H9 (cell line): Measurements from ENCODE around the gene SYNGAP1. TPM values are rescaled to one million over a fixed set of nuclear protein-coding genes. Genes with fewer than 3 reads are reported as not detected.

ENCODE experiments used
- DNase-seq: peaks from one replicate; pipeline ENCODE4 v3.0.0-alpha.2; 2017
- H2AFZ ChIP-seq: one replicate; pipeline ENCODE4 v1.6.1; 2013; ENCODE audit warnings: mild to moderate bottlenecking, low read length, control low read depth, moderate library complexity
- H2AK5ac ChIP-seq: 2 replicates; pipeline ENCODE4 v1.6.1; 2013; ENCODE audit warnings: low read length, control low read depth, mixed read lengths; ENCODE audit not compliant: insufficient read length
- H2BK120ac ChIP-seq: one replicate; pipeline ENCODE4 v1.6.1; 2013; ENCODE audit warnings: low read depth, mild to moderate bottlenecking, low read length, control low read depth, inconsistent platforms; ENCODE audit not compliant: poor library complexity, severe bottlenecking
- H2BK12ac ChIP-seq: 2 replicates; pipeline ENCODE4 v1.6.1; 2013; ENCODE audit warnings: low read length, control low read depth, mixed read lengths, low read depth; ENCODE audit not compliant: insufficient read length
- H2BK15ac ChIP-seq: 2 replicates; pipeline ENCODE4 v1.6.1; 2013; ENCODE audit warnings: low read depth, low read length, control low read depth
- H2BK20ac ChIP-seq: one replicate; pipeline ENCODE4 v1.6.1; 2013; ENCODE audit warnings: low read depth, mild to moderate bottlenecking, low read length, control low read depth, inconsistent platforms; ENCODE audit not compliant: poor library complexity, severe bottlenecking
- H2BK5ac ChIP-seq: 2 replicates; pipeline ENCODE4 v1.6.1; 2013; ENCODE audit warnings: low read length, control low read depth, mixed read lengths; ENCODE audit not compliant: insufficient read length
- H3K14ac ChIP-seq: 2 replicates; pipeline ENCODE4 v1.6.1; 2013; ENCODE audit warnings: low read length, control low read depth; ENCODE audit not compliant: insufficient read depth
- H3K18ac ChIP-seq: 2 replicates; pipeline ENCODE4 v1.6.1; 2013; ENCODE audit warnings: low read depth, mild to moderate bottlenecking, mixed read lengths, low read length, control low read depth; ENCODE audit not compliant: insufficient read length
- H3K23ac ChIP-seq: 2 replicates; pipeline ENCODE4 v1.6.1; 2013; ENCODE audit warnings: low read length, control low read depth, mixed read lengths, low read depth; ENCODE audit not compliant: insufficient read length
- H3K23me2 ChIP-seq: 2 replicates; pipeline ENCODE4 v1.6.1; 2013; ENCODE audit warnings: low read depth, mild to moderate bottlenecking, mixed read lengths, low read length, control low read depth; ENCODE audit not compliant: insufficient read length, poor library complexity, severe bottlenecking
- H3K27ac ChIP-seq: 2 replicates; pipeline ENCODE4 v1.5.1; 2013; ENCODE audit warnings: low read length, control low read depth, mixed read lengths, low read depth; ENCODE audit not compliant: insufficient read length
- H3K27me3 ChIP-seq: 2 replicates; pipeline ENCODE4 v1.6.1; 2013; ENCODE audit warnings: low read length, control low read depth, inconsistent platforms; ENCODE audit not compliant: insufficient read depth
- H3K4ac ChIP-seq: 2 replicates; pipeline ENCODE4 v1.6.1; 2013; ENCODE audit warnings: low read depth, mild to moderate bottlenecking, control low read depth, inconsistent platforms, low read length, moderate library complexity
- H3K4me1 ChIP-seq: 2 replicates; pipeline ENCODE4 v1.6.1; 2013; ENCODE audit warnings: low read length, control low read depth, inconsistent platforms; ENCODE audit not compliant: insufficient read depth
- H3K4me2 ChIP-seq: 2 replicates; pipeline ENCODE4 v1.6.1; 2013; ENCODE audit warnings: low read length, control low read depth, mixed read lengths; ENCODE audit not compliant: insufficient read length, insufficient read depth
- H3K56ac ChIP-seq: 2 replicates; pipeline ENCODE4 v1.6.1; 2013; ENCODE audit warnings: low read depth, mild to moderate bottlenecking, mixed read lengths, low read length, control low read depth; ENCODE audit not compliant: insufficient read length
- H3K79me1 ChIP-seq: 2 replicates; pipeline ENCODE4 v1.6.1; 2013; ENCODE audit warnings: low read depth, mild to moderate bottlenecking, moderate library complexity, low read length, control low read depth, inconsistent platforms; ENCODE audit not compliant: insufficient read depth, poor library complexity, severe bottlenecking
- H3K79me2 ChIP-seq: 2 replicates; pipeline ENCODE4 v1.6.1; 2013; ENCODE audit warnings: low read length, control low read depth, inconsistent platforms; ENCODE audit not compliant: insufficient read depth
- H3K9ac ChIP-seq: 2 replicates; pipeline ENCODE4 v1.6.1; 2013; ENCODE audit warnings: low read length, control low read depth, mixed read lengths; ENCODE audit not compliant: insufficient read length; ENCODE audit errors: extremely low read depth
- H3K9me3 ChIP-seq: one replicate; pipeline ENCODE4 v1.6.1; 2013; ENCODE audit warnings: low read depth, low read length, inconsistent platforms; ENCODE audit not compliant: control insufficient read depth
- H3T11ph ChIP-seq: one replicate; pipeline ENCODE4 v1.6.1; 2013; ENCODE audit warnings: mild to moderate bottlenecking, low read length, control low read depth, inconsistent platforms
- H4K20me1 ChIP-seq: one replicate; pipeline ENCODE4 v1.6.1; 2013; ENCODE audit not compliant: control insufficient read depth, insufficient read length, insufficient read depth
- H4K5ac ChIP-seq: 2 replicates; pipeline ENCODE4 v1.6.1; 2013; ENCODE audit warnings: low read depth, mild to moderate bottlenecking, mixed read lengths, low read length, control low read depth; ENCODE audit not compliant: insufficient read length
- H4K8ac ChIP-seq: replicated peaks from 2 replicates; pipeline ENCODE4 v1.6.1; 2013; ENCODE audit warnings: low read length, control low read depth, mixed read lengths, low read depth; ENCODE audit not compliant: insufficient read length
- H4K91ac ChIP-seq: 2 replicates; pipeline ENCODE4 v1.6.1; 2013; ENCODE audit warnings: low read depth, mild to moderate bottlenecking, moderate library complexity, mixed read lengths, low read length, control low read depth; ENCODE audit not compliant: insufficient read length
- H3K27ac Mint-ChIP-seq, 3 experiments: 2 replicates in 2 of 3; 3 replicates in 1 of 3; pipeline ENCODE4 v1.8.0; 2020 to 2021; ENCODE audit warnings: mixed read lengths in 3 of 3, mild to moderate bottlenecking in 1 of 3, moderate library complexity in 1 of 3
- H3K27me3 Mint-ChIP-seq: 2 replicates; pipeline ENCODE4 v1.8.0; 2021; ENCODE audit warnings: low read depth, mild to moderate bottlenecking, moderate library complexity, mixed read lengths
- H3K36me3 Mint-ChIP-seq, 3 experiments: 2 replicates in 2 of 3; 3 replicates in 1 of 3; pipeline ENCODE4 v1.8.0; 2020 to 2021; ENCODE audit warnings: low read depth in 3 of 3, mixed read lengths in 3 of 3; ENCODE audit not compliant: insufficient read depth in 1 of 3
- H3K4me1 Mint-ChIP-seq, 2 experiments: 2 replicates each; pipeline ENCODE4 v1.8.0; 2020; ENCODE audit warnings: mixed read lengths in 2 of 2
- H3K4me3 Mint-ChIP-seq, 2 experiments: 2 replicates in 1 of 2; 3 replicates in 1 of 2; pipeline ENCODE4 v1.8.0; 2020 to 2021; ENCODE audit warnings: mild to moderate bottlenecking in 2 of 2, mixed read lengths in 2 of 2, moderate library complexity in 1 of 2
- H3K9me3 Mint-ChIP-seq, 2 experiments: 2 replicates in 1 of 2; 3 replicates in 1 of 2; pipeline ENCODE4 v1.8.0; 2020; ENCODE audit warnings: mild to moderate bottlenecking in 2 of 2, mixed read lengths in 2 of 2, moderate library complexity in 1 of 2
- CTCF ChIP-seq: fragments of 200-600 bp; sonication (generic); conservative IDR thresholded peaks from 3 replicates; pipeline ENCODE4 v1.8.0; 2021; ENCODE audit warnings: antibody characterized with exemption, mild to moderate bottlenecking
- WGBS: extraction: QIAGEN DNeasy Blood & Tissue Kit; methylation state at CpG from one replicate; pipeline ENCODE4 v1.1.7; 2013; ENCODE audit warnings: missing lambda C conversion rate, low lambda C conversion rate, mixed read lengths; ENCODE audit not compliant: insufficient read length; ENCODE audit errors: extremely low coverage; 5-methylcytosine and 5-hydroxymethylcytosine counted together
- total RNA-seq: library from RNA; stranded (reverse); gene quantifications from 2 replicates; pipeline ENCODE4 v1.2.1, GENCODE V29; 2021

The SYNGAP1 gene
- total RNA-seq, 1 experiment from 2014 or later, result 121 TPM

GRCh38 chr6:33417903-33418689 lies 1.8 kb upstream of the SYNGAP1 start, which contains the start of gene CUTA:
CUTA (minus strand) TSS chr6:33418107; CDS start chr6:33418000, 107 bp downstream.
- Histone ChIP-seq H4K91ac (no peak within 1 kb of the TSS), H3K4me2 (peak within 1 kb of the TSS; percentile 96), H2BK15ac (no peak within 1 kb of the TSS), H2AK5ac (no peak within 1 kb of the TSS), H3T11ph (peak within 1 kb of the TSS; percentile 68), H4K8ac (no peak within 1 kb of the TSS), H4K5ac (peak within 1 kb of the TSS; percentile 7), H3K18ac (peak within 1 kb of the TSS; percentile 50), H3K27me3 (no peaks in the 10 kb centered on the region), H3K4ac (peak within 1 kb of the TSS; percentile 6; the same call in 1 of the 2 replicates), H2BK12ac (peak within 1 kb of the TSS; percentile 3), H3K27ac (peak within 1 kb of the TSS; percentile 84), H3K23ac (no peak within 1 kb of the TSS), H3K79me1 (no peaks in the 10 kb centered on the region), H2BK120ac (no peak within 1 kb of the TSS), H3K9me3 (no peaks in the 10 kb centered on the region), H2AFZ (no peak within 1 kb of the TSS), H3K56ac (no peak within 1 kb of the TSS), H2BK20ac (no peak within 1 kb of the TSS), H3K79me2 (peaks cover 10% of the 10 kb centered on the region; the same call in 1 of the 2 replicates), H3K23me2 (peaks cover 21% of the 10 kb centered on the region), H2BK5ac (peak within 1 kb of the TSS; percentile 25), H3K4me1 (peaks cover 3% of the 10 kb centered on the region; the same call in 1 of the 2 replicates), H4K20me1 (no peaks in the 10 kb centered on the region), H3K9ac (peak within 1 kb of the TSS; percentile 81), H3K14ac (peak within 1 kb of the TSS; percentile 39)
- H3K4me3 Mint-ChIP-seq, result peak within 1 kb of the TSS; percentile 97 to 98
- TF ChIP-seq CTCF, result peak; percentile 72
- H3K9me3 Mint-ChIP-seq, result no peaks in the 10 kb centered on the region
- peak within 1 kb of the TSS; percentile 98 to 100 (median 98) for H3K27ac Mint-ChIP-seq
- peaks cover 30 to 54% (median 50%) of the 10 kb centered on the region in 3 experiments for H3K36me3 Mint-ChIP-seq
- H3K4me1 Mint-ChIP-seq, result peaks cover 53 to 69% of the 10 kb centered on the region in 2 experiments
- no CpG with 5 or more reads among the region's 51 CpGs for WGBS
- peaks cover 1% of the 10 kb centered on the region for H3K27me3 Mint-ChIP-seq
- DNase-seq, result peak; percentile 100
